ENCODE data around the gene MGRN1.

Gene MGRN1

DNA sequence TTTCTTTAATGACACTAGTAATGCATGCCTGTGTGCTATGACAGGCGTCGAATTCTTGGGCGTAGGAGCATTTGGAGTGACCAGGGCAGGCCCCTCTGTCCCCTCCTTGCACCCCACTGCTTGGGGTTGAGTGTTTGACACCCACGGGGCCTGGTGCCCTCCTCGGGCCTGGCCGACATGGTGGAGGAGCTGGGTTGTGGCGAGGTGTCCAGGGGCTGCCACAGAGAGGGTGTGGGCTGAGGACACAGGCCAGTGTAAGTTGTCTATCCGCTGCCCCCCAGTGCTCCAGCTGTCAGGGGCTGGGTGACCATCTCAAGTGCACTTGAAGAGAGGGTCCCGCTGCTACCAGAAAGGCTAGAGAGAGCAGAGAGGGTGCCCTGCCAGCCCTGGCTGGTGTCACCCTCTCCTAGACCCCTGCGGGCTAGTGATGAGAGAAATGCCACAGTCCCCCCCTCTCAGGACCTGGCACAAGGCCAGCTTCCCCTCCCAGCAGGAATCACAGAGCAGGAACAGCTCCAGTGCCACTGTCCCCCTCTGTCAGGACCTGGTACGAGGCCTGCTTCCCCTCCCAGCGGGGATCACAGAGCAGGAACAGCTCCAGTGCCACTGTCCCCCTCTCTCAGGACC is 30.5 kb downstream of the MGRN1 start:
- no peak for DNase-seq

DNA sequence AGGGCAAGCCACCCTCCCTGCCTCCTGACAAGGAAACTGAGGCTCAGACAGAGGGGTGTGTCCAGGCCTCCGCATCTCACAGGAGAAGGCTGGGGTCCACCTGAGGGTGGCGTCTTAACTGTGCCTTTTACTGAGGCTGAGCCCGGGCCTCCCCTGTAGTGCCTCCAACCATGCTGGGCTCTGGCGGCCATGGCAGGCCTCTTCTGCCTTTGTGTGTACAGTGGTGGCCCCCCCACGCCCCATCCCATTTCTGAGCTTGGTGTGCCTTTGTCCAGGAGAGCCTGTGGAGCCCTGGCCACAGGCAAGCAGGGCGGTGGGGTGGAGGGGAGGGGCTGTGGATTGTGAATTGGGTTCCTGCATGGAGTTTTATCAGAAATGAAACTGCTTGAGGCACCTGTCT is 31.2 kb downstream of the MGRN1 start:
- no peak for DNase-seq

DNA sequence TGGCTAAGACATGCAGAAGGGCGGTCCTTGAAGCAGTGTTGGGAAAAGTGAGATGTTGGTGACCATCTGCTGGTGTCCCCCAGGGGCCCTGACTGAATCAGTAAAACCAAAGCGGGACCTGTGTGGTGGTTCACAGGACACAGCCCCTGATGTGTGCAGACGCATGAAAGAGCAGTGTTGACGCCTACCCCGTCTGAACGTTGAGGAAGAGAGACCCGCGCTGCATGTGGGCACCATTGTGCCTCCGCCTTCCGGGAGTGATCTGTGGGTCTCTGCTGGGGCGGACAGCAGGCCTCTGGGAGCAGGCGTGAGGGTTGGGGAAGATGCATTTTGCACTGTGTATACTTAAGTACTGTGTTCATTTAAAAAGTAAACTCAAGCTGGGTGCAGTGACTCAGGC is 31.6 kb downstream of the MGRN1 start:
- no peak for DNase-seq

DNA sequence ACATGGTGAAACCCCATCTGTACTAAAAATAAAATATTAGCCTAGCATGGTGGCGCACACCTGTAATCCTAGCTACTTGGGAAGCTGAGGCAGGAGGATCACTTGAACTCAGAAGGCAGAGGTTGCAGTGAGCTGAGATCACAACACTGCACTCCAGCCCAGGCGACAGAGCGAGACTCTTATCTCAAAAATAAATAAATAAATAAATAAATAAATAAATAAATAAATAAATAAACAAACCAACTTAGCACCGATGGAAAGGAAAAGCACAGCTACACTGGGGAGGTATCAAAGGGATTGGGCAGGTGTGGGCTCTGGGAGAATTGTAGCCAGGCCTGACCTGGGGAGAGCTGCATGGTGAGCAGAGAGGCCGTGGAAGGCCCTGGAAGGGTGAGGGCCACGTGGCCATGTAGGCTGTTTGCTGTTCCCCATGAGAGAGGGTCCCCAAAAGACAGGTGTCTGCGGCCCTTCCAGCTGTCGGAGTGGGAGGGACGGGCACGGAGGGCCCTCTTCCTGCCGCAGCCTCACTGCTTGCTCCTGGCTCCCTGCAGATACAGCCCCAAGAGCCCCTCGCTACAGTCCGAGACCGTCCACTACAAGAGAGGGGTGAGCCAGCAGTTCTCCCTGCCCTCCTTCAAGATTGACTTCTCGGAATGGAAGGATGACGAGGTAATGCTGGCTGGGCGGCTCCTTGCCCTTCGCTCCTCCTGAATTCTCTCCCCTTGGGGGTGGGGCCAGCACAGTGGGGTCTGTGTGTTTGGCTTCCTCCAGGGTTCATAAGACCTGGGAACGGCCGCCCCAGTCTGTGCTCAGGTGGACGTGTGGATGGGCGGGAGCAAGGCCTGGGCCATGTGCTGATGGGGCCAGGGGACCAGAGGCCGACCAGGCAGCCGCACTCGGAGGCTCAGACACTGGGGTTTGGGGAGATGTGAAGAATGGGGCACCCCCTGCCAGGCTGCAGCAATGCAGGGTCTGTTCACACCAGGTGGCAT is 32.4 kb downstream of the MGRN1 start:
- no peak for DNase-seq

DNA sequence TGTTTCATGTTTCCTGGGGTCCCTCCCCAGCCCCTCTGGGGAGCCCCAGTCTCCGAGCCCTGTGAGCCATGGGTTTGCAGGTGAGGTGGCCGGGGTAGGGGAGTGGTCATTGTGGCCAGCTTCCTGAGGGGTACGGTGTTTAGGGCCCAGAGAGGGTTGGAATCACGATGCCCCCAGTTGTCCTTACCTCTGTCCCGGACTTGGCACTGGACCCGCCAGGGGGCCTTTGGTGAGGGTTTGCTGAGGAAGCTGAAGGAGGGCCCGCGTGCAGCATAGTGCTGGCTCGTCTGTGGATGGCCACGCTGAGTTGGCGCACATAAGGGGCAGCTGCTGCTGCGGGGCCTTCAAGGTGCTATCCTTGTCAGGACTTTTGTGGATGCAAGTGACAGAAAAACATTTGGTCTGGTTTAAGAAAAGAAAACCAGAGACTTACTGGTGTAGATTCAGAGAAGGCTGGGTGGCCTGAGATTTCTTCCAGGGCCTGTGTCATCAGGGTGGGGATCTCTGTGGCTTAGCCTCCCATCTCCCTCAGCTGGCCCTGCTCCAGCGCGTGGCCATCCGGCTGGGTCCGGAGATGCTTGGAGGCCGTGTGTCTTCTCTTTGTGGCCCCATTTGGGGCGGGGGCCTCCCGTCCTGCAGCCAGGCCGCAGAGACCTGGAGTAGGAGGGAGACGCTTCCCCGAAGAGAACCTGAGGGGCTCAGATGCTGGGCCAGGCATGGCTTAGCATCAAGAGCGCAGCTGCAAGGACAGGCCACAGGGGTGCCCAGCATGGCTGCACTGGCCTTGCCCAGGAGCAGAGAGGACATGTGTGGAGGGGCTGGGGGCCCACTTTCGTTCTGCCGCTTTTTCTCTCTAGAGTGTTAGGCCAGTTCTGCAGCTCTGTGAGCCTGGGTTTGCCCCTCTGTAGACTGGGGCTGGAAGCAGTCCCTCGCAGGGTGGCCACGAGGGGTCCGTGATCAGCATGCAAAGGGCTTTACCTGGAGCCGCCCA is 35.0 kb downstream of the MGRN1 start:
- DNase-seq: no peak

DNA sequence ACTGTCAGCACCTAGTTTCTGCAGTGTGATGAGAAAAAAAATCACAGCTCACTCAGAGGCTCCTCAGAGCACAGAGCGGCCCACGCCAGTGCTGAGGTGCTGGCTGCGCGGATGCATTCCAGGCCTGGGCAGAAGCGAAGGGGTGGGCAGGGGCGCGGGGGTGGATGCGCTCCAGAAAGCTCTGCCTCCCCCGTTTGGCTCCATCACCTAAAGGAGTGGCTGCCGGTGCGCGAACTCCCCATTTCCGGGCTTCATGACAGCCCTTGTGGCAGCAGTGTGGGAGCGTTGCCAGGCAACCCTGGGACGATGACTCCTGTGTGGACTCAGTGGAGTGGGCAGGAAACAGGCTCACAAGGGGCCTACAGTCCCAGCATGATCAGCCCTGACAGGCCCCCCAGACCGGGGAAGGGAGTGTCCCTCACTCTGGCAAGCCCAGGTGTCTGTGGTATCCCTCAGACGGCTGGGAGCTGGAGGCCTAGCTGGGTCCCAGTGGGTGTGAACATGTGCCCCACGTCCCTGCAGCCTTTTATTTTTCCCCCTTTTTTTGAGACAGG is 35.9 kb downstream of the MGRN1 start:
- DNase-seq: peak in 1 of 4 experiments; percentile 29

DNA sequence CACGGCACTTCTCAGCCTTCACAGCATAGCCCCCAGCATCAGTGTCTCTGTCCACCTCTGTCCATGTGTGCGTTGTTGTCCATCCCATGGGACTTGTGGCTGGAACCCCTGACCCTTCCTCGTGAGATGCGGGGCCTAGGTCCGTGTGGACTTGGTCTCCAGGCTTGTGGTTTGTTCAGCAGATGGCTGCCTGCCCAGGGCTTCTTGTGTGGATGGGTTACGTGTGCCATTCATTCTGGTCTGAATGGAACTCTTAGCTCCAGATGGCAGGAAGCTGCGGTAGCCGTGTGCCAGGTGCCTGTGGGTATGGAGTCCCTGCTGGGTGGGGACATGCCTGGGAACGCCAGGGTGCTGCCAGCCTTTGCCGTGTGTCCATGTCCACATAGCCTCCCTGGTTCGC is 37.0 kb downstream of the MGRN1 start:
- no peak for DNase-seq

DNA sequence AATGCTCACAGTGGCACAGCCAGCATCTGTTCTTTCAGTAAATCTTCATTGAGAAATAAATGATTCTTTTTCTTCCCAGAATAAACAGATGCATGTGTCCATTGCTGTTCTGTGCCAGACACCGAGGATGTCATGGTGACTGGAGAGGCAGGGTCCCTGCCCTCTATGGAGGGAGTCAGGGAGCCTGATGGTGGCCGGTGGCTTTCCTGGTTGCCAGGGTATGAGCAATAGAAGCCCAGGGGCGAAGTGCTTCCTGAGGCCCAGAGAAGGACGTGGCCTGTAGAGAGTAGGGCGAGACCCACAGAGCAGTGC is 38.8 kb downstream of the MGRN1 start:
- no peak for DNase-seq

DNA sequence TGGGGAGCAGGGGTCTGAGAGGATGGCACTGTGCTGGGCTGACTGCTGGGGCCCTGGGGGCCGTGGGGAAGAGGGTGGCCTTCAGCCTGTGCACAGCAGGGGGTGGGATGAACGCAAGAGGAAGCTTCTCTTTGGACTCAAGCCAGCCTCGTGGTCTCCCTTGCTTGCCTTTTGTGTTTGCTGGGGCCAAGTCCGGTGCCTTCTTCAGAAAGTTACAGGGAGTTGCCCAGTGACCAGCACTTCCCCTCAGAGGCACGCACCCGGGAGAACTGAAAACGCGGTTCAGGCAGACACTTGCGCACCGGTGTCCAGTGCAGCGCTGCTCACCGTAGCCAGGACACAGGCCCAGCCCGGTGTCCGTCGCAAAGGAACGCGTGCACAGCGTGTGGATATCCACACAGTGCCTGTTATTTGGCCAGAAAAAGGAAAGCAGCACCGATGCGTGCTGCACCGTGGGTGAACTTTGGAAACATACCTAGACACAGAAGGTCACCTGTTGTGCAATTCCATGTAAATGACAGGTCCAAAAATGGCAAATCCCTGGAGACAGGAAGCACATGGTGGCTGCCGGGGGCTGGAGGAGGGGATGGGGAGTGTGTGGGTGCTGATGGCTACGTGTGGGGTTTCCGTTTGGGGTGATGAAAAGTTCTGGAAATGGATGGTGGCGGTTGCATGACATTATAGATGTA is 39.3 kb downstream of the MGRN1 start:
- DNase-seq: no peak

DNA sequence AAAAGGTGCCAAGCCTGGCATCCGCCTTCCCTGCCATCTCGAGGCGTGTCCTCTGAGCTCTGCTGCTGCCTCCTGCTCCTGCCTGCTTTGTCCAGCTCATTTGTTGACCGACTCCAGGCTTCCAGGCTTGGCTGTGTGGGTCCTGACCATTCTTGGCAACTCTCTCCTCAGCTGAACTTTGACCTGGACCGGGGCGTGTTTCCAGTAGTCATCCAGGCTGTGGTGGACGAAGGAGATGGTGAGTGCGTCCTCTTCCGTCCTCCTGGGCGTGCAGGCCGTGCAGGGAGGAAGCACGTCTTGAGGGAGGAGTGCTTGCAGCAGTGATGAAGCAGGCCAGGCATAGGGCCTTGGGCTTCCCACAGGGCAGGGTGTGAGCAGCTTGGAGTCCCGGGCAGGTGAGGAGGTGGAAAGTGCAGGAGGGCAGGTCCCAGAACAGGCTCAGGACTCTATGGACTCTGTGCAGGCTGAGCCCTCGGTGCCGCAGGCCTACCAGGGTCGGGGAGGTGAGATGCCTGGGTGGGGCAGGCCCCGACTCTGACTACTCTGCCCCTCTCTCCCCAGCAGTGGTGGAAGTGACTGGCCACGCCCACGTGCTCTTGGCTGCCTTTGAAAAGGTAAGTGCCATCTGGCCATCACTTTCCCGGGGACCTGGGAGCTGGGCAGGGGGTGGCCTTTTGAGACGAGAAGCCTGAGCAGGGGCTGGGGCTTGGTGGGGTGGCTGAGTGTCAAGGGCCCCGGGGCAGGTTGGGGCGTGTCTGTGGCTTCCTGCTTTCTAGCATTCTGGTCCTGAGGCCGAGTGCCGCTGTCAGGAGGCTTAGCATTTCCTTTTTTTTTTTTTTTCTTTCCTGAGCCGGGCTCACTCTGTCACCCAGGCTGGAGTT is 40.2 kb downstream of the MGRN1 start:
- DNase-seq: peak in 1 of 4 experiments; percentile 16

DNA sequence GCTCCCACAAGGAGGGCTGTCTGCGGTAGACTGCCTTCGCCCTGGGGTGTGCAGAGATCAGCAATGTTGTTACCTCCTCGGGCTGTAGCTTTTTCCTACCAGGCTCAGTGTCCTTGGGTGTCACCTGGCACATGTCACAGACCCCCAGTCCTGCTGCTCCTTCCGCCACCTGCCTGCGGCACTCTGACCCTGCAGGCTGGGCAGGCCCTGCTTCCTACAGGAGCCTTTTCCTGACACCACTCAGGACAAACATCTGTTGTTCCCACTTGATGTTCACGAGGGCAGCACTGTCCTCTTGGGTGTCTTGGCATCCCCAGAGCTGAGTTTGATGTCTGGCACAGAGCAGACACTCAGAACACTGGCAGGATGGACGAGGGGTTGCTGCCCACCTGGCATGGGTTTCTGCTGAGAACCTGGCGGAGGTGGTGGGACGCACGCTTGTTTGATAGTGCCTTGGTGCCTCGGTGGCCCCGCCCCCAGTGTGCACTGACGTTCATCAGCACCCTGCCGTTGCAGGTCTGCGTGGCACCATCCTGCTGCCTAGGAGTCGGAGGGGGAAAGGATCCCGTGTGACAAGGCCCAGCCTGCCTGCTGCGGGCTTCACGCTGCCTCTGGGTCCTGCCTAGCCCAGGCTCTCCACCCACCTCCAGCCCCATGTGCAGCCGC is 42.0 kb downstream of the MGRN1 start:
- no peak for DNase-seq

DNA sequence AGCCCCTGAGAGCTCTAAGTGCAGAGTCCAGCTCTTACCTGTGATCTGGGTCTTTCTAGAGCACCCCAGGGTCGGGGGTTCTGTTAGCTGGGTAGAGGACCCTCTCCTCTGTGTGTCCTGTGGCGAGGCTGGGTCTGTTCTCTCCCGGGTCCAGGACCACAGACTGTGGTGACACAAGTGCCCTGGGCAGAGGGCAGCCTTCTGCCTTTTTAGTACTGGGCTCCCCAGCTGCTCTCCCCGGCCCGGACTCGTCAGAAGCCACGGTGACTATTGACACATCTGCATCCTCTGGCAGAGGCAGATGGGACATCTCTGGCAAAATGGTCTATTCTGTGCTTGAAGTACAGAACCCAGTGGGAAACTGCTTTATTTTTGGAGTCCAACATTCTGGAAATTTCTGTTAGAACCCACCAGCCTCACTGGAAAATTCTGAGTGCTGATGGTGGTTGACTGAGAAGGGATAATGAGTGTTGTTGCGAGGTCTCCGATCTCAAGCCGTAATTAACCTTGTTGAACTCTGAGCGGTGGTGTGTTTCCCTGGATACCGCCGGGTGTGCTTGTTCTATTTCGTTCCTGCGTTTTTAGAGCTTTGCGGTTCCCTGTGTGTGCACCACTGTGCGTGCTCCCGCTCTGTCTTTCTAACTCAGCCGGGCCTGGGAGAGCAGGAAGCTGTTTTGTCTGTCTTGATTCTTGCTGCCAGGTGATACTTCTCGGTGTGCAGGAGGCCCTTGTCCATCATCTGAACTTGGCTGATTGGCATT is 42.8 kb downstream of the MGRN1 start:
- DNase-seq: no peak

DNA sequence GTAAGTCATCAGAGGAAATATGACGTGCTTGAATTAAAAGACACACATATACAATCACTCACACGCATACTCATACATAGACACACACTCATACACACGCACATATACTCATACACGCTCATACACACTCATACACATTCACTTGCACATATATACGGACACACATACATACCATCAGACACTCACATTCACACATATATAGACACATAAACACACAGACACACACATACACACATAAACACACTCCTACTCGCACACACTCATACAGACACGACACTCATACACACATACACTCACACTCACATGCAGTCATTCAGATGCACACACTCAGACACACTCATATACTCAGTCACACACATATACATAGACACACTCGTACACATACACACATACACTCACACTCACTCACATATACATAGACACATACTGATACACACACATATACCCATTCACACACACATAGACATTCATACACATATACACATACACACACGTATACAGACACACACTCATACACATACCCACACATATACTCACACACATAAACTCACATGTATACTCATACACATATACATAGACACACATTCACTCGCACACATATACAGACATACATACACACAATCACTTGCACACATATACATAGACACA is 43.8 kb downstream of the MGRN1 start:
- DNase-seq: no peak

DNA sequence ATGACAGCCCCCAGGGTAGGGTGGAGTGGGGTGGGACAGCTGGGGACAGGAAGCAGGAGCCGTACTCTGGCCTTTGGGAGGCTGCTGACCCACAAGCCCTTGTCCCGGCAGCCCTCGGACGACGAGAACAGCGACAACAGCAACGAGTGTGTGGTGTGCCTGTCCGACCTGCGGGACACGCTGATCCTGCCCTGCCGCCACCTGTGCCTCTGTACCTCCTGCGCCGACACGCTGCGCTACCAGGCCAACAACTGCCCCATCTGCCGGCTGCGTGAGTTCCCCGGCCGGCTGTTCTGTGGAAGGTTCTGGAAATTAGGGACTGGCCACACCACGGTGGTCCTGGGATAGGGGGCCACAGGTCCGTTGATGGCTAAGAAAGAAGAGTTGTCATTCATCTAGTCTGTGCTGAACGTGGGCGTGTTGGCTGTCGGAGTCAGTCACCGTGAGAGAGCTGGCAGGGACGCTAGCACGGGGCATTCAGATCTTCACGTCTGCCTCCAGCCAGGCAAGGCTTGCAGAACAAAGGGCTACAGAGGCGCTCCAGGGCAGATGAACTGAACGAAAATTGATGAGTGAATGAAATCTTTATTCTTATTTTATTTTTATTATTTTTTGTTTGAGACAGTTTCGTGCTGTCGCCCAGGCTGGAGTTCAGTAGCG is 48.9 kb downstream of the MGRN1 start:
- DNase-seq: no peak

DNA sequence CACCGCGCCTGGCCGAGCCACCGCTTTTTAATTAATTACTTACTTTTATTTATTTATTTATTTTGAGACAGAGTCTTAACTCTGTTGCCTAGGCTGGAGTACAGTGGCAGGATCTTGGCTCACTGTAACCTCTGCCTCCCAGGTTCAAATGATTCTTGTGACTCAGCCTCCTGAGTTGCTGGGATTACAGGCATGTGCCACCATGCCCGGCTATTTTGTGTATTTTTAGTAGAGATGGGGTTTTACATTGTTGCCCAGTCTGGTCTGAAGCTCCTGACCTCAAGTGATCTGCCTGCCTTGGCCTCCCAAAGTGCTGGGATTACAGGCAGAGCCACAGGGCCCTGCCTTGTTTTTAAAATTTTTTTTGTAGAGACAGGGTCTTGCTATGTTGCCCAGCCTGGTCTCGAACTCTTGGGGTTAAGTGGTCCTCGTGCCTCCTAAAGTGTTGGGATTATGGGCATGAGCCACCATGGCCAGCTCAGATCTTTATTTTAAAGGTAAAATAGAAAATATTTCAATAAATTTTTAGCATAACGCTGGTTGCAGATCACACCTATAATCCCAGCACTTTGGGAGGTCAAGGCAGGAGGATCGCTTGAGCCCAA is 50.4 kb downstream of the MGRN1 start:
- no peak for DNase-seq

DNA sequence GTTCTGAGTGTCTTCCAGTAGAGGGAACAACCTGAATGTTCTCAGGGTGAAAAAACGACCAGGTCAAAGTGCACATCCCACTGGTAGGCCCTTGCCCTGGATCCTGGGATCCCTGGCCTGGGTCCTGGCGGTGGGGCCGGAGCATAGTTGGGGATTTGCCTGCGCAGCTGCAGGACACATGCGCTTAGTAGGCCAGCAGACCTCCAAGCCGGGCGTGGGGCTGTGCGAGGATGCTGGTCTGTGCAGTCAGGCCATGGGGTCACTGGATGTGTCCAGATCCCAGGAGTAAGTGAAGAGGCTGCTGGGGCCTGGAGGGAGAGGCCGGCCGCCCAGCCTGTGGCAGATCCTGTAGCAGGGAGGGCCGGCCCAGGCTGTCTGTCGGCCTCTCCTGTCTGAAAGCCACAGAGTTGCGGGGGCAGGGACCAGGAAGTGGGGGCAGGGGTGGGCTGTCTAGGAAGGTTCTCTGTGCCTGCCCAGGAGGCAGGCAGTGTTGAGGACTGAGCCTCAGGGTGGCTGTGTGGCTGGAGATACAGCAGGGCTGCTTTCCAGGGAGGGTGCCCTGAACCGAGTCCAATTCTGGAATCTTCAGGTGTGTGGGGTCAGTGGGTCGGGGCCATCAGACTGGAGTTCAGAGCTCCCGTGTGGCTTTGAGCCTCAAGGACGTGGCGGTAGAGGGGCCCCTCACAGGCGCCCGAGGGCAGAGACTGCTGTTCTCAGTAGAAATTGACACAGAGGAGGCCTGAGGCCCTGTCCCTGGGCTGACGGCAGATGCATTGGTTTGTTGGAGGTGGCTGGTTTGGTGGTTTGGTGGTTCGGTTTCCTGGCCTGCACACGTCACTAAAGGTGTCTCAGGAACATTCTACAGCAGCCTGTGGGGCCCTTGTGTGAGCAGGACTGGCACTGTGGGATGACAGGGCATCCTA is 51.5 kb downstream of the MGRN1 start:
- DNase-seq: peak in 1 of 4 experiments; percentile 24

DNA sequence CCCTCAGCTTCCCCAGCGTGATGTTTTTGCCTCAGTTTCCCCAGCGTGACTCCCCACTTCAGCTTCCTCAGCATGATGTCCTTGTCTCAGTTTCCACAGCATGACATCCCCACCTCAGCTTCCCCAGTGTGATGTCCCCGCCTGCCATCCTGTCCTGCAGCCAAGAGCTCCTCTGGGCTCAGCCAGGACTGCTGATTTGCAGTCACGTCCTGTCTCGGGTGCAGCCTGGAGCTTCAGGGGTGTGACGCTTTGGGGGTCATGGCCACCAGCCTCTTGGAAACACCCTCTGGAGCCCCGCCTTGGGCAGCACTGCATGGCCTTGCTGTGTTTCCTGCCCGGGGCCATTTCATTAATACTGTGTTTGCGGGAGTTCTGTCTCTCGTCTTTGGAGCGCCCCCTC is 52.2 kb downstream of the MGRN1 start:
- no peak for DNase-seq

All from activated CD4-positive, CD25-positive, alpha-beta regulatory T cell (primary cell).